HL-60/S4 (cell line): Measurements from ENCODE around the gene PDK1.

Experiments
- in situ Hi-C: fragments of 300-500 bp; cut with MboI; formaldehyde crosslinking; loops from 2 replicates; pipeline ENCODE4 v1.14.3; 2022; ENCODE audit warnings: low sequenced_read_pairs

PDK1 gene

DNA sequence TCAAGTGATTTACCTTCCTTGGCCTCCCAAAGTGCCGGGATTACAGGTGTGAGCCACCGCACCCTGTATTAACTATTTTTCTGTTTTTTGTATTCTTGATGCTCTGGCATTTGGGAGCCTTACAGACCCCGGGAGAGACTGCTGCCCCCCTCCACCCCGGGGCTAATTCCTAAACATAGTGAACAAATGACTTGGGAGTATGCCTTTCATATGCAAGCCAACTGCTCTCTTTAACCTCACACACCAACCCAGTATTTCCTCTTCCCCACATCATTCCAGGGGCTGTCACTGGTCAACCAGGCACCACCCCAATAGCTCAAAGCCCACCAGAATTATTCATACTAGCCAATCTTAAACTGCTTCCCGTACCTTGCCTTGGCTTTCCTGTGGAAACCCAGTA is 79.7 kb downstream of the PDK1 start:
- in situ Hi-C loops: no loop called here

DNA sequence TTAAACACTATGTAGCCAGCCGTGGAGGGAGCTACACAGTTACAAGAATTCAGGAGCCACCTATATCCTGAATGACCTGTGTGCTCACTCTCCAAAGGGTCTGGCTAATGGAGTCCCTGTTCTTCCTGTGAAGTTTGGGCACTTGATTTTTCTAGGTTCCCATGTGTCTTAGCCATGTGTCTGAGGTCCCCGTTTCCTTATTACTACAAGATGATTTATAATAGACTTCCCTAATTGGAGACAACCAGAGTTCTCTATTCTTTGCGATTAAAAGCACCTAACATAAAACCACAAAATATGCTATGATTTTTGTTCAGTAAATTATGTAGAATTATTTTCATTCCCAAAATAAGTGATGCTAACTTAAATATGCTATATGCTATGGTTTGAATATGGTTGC is 83.4 kb downstream of the PDK1 start:
- in situ Hi-C loops: no loop called here

DNA sequence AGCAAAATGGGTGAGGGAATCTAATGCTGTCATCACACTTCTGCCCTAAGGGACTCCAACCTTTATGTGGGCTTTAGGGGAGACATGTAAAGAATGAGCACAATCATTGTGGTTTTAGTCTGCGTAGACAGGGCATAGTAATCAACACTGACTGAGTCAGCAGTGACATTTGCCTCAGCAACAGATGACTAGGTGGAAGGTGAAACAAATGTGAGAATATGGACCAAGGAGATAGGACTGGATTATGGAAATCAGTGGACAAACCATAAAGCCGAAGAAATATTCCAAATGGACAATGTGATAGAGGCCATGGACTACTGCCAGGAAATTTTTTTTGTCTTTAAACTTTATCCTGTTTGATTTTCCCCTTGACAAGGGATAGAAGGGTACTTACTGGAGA is 83.9 kb downstream of the PDK1 start:
- in situ Hi-C loops: no loop called here

DNA sequence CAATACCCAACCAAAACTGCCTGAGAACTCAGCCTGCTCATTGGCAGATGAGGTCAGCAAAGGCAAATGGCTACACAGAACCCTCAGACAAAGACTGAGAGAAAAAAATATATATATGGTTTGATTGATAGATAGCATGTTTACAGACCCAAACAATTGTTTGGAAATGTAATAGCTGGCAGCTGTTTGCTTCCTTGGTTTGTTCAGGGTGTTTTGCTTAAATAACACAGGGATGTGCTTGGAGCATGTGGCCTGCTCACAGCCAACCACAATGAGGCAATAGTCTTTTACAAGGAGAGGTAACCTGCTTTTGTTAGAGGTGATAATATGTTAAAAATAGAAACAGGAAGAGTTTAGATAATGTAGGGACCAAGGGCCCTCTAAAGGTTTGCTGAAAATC is 84.5 kb downstream of the PDK1 start:
- in situ Hi-C loops: no loop called here

DNA sequence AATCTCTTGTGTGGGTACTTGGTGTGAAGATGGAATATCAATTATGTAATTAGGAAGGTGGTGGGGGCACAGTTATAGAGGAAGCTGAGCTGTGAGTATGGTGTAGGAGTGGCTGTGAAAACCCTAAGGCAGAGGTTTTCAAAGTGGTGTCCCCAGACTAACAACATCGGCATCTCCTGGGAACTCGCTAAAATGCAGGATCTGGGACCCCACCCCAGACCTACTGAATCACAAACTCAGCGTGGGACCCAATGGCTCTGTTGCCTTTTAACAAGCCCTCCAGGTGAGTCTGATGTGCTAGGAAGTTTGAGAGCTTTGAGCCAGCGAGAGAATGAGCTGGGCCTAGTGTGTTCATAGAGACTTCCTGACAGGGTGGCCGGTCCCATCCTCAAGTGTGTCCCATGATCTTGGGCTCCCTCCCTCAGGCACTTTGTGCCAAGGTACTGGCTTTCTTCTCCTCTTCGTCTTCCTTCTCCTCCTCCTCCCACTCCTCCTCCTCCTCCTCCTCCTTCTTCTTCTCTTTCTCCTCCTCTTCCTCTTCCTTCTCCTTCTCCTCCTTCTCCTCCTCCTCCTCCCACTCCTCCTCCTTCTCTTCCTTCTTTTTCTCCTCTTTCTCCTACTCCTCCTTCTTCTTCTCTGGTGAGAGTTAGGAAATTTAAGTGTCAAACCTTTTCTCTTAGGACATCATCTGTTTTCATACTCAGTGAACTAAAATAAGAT is 86.6 kb downstream of the PDK1 start:
- in situ Hi-C loops: no loop called here

DNA sequence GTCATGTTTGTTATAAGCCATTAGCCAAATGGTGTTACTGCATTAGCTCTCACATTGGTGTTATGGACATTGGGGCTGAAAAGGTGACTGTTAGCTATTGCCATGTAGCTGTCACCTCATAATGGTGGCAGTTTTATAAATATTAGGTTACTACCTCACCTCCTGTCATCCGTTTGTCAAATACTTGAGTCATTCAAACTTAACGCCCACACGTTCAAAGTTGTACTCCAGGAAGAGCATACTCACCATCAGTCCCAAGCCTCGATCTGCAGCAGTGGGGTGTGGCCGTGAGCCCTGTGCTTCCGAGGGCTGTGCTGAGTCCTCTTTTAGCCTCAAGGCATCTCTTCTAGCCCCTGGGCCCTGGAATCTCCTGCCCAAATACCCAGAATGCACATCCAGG is 87.3 kb downstream of the PDK1 start:
- in situ Hi-C loops: no loop called here

DNA sequence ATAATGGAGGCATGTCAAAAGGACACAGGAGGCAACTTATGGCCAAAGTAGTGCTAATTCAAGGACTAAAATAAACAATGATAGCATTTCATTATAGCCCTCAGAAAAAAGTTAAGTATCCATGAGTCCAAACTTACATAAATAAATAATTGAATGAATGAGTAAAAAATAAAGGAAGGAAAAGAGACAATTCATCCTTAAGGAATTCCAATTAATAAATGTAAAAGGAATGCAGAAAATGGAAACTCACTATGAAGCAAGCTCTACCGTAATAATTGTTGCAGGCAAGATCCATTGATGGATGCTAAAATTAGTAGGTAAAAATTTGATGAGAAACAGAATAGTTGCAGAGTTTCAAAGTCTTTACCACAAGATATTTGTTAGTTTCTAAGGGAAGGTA is 91.5 kb downstream of the PDK1 start:
- in situ Hi-C loops: no loop called here

DNA sequence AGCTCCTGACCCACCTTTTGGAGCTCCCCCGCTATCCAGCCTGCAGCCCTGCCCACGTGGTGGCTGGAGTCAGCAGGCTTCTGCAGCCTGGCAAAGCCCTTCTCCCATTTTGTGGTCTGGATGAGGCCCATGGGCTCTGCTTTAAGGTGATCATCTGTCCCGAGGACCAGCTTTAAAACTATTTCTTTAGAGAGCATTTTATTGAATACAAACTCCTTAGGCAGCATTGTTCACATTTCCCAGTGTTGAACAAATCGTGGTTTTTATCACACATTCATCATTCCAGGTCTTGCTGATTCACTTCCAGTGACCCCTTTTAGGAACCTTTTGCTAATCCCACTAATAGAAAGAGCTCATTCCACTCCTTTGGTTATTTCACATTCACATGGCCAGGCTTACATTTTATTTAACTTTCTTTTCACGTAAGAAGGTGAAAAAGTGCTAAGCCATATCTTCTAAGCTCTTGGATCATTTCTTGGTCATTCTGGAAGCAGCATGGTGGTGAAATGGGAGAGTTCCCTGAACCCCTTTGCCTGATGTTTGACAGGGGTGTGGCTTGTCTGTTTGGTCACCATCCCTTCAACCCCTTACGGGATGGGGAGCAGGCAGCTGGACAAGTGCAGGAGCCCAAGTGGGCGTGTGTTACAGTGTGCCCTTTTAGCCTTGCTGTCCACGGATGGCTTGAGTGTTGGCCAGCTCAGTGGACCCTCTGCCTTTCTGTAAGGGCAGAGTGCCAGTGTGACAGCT is 99.4 kb downstream of the PDK1 start:
- in situ Hi-C loops: no loop called here

DNA sequence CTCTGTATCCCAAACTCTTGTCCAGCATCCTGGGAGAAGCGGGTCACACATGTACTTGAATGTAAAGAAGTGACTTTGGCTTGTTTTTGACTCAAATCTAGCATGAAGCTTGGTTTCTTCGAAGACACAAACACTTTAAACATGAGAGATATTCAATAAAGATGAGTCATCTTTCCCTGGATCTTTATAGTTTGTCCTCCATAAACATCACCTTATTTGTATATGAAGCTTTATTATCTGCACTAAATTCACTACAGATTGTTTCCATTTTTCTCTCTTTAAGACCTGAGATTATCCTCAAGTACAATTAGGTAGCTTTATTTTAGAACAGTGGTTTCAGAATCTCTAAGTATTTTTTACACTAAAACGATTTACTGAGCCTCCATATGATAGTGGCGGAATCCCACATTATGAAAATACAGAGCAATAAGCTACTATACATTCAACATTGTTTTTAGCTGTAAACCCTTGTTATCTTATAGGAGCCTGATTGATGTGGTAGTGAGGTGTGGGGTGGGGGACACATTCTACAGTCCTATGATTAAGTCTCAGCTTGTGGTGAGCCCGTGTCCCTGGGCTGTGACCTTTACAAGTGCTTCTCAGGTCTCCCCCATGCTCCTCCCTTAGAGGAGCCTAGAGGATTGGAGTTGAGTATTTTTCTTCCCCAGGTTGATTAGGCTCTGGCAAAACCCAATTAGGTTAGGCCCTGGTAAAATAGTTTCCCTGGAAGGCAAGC is 100.1 kb downstream of the PDK1 start:
- in situ Hi-C loops: no loop called here
